Neutrophil (primary cell): ENCODE results near the gene ARHGAP5.

ENCODE experiments used
- H3K27ac ChIP-seq: fragments of 200-600 bp; sonication (generic); 2 replicates; pipeline ENCODE4 v1.5.1; 2016; ENCODE audit warnings: mild to moderate bottlenecking, moderate library complexity
- H3K27me3 ChIP-seq: fragments of 200-600 bp; sonication (generic); 2 replicates; pipeline ENCODE4 v1.6.0; 2016; ENCODE audit warnings: mild to moderate bottlenecking
- H3K36me3 ChIP-seq: fragments of 200-600 bp; sonication (generic); 2 replicates; pipeline ENCODE4 v1.5.1; 2017
- H3K4me1 ChIP-seq, 2 experiments: fragments of 200-600 bp in 1 of 2; sonication (generic) in 1 of 2; 1 replicate in 1 of 2; 2 replicates in 1 of 2; pipeline versions ENCODE4 v1.5.1 to v1.6.1; 2013 to 2016; ENCODE audit warnings: low read depth in 1 of 2, low read length in 1 of 2, mild to moderate bottlenecking in 1 of 2, moderate library complexity in 1 of 2; ENCODE audit not compliant: control insufficient read depth in 1 of 2, insufficient read depth in 1 of 2
- H3K4me3 ChIP-seq, 2 experiments: fragments of 200-600 bp in 1 of 2; sonication (generic) in 1 of 2; 1 replicate in 1 of 2; 2 replicates in 1 of 2; pipeline ENCODE4 v1.5.1; 2013 to 2016; ENCODE audit warnings: low read depth in 1 of 2, low read length in 1 of 2, mild to moderate bottlenecking in 1 of 2, moderate library complexity in 1 of 2
- H3K9me3 ChIP-seq: fragments of 200-600 bp; sonication (generic); 2 replicates; pipeline ENCODE4 v1.5.1; 2016
- CTCF ChIP-seq: fragments of 200-600 bp; sonication (generic); IDR thresholded peaks from 2 replicates; pipeline ENCODE4 v1.5.1; 2016; ENCODE audit warnings: antibody characterized with exemption

The ARHGAP5 gene

GRCh38 chr14:32070282-32070681 is 6.8 kb upstream of the ARHGAP5 start:
- TF ChIP-seq CTCF: no peak
- no peaks in the 10 kb centered on the region for H3K4me1 ChIP-seq
- no peaks in the 10 kb centered on the region for H3K9me3 ChIP-seq
- peaks cover 18% of the 10 kb centered on the region for H3K27me3 ChIP-seq
- no peak overlapping the region for H3K4me3 ChIP-seq
- H3K36me3 ChIP-seq: no peaks in the 10 kb centered on the region
- H3K27ac ChIP-seq: no peak overlapping the region

GRCh38 chr14:32072676-32073075 is 4.4 kb upstream of the ARHGAP5 start:
- H3K9me3 ChIP-seq: no peaks in the 10 kb centered on the region
- no peaks in the 10 kb centered on the region for H3K36me3 ChIP-seq
- no peak overlapping the region for H3K4me3 ChIP-seq
- H3K4me1 ChIP-seq: peaks cover 3 to 6% of the 10 kb centered on the region in 2 experiments
- H3K27ac ChIP-seq: no peak overlapping the region
- no peak for TF ChIP-seq CTCF
- peaks cover 29% of the 10 kb centered on the region for H3K27me3 ChIP-seq

GRCh38 chr14:32073537-32074189 is 3.4 kb upstream of the ARHGAP5 start:
- no peaks in the 10 kb centered on the region for H3K36me3 ChIP-seq
- peaks cover 12 to 13% of the 10 kb centered on the region in 2 experiments for H3K4me1 ChIP-seq
- H3K27ac ChIP-seq: no peak overlapping the region
- peak; percentile 16 for TF ChIP-seq CTCF
- H3K27me3 ChIP-seq: peaks cover 36% of the 10 kb centered on the region
- no peak overlapping the region for H3K4me3 ChIP-seq
- no peaks in the 10 kb centered on the region for H3K9me3 ChIP-seq

- Histone ChIP-seq H3K27me3 (peaks cover 40% of the 10 kb centered on the region), H3K36me3 (no peaks in the 10 kb centered on the region), H3K9me3 (no peaks in the 10 kb centered on the region), H3K27ac (no peak overlapping the region), H3K4me1 (peaks cover 16 to 17% of the 10 kb centered on the region in 2 experiments), H3K4me3 (no peak overlapping the region)
- TF ChIP-seq CTCF: no peak
Measured at GRCh38 chr14:32074887-32075572, 2.1 kb upstream of the ARHGAP5 start.

- no peak for TF ChIP-seq CTCF
- H3K27ac ChIP-seq: peak overlapping the region; percentile 56
- H3K4me3 ChIP-seq: peak overlapping the region; percentile 66 to 87
- no peaks in the 10 kb centered on the region for H3K36me3 ChIP-seq
- H3K4me1 ChIP-seq: peaks cover 16 to 17% of the 10 kb centered on the region in 2 experiments
- peaks cover 40% of the 10 kb centered on the region for H3K27me3 ChIP-seq
- no peaks in the 10 kb centered on the region for H3K9me3 ChIP-seq
Measured at GRCh38 chr14:32075672-32076277, 1.3 kb upstream of the ARHGAP5 start.
